Calu3 (cell line): ENCODE results near the gene TNIK. TPM values are rescaled to one million over a fixed set of nuclear protein-coding genes. Genes with fewer than 3 reads are reported as not detected.

Experiments used
- BruUV-seq: library from RNA; stranded (reverse); fragments of 400-500 nt; replicated peaks from 2 replicates; lab custom pipeline; 2021; lab: Mats Ljungman, UMichigan
- CTCF ChIA-PET: fragments of 300-600 bp; sonication (Branson Sonifier 250); formaldehyde crosslinking; loops from one replicate; lab custom pipeline; 2022; ENCODE audit warnings: antibody characterized with exemption; lab: Charles Lee
- DNase-seq: peaks from one replicate; pipeline ENCODE4 v3.0.0; 2022
- H3K27ac Mint-ChIP-seq: one replicate; pipeline ENCODE4 v1.8.0; 2022; ENCODE audit warnings: mixed read lengths; ENCODE audit not compliant: unreplicated experiment
- H3K27me3 Mint-ChIP-seq: one replicate; pipeline ENCODE4 v1.8.0; 2022; ENCODE audit warnings: mixed read lengths; ENCODE audit not compliant: unreplicated experiment
- H3K36me3 Mint-ChIP-seq: one replicate; pipeline ENCODE4 v1.8.0; 2022; ENCODE audit warnings: mild to moderate bottlenecking, moderate library complexity, mixed read lengths; ENCODE audit not compliant: insufficient read depth, unreplicated experiment
- H3K4me1 Mint-ChIP-seq: one replicate; pipeline ENCODE4 v1.8.0; 2022; ENCODE audit warnings: mild to moderate bottlenecking, low read depth, mixed read lengths; ENCODE audit not compliant: unreplicated experiment
- H3K4me3 Mint-ChIP-seq: one replicate; pipeline ENCODE4 v1.8.0; 2022; ENCODE audit warnings: mild to moderate bottlenecking, low read depth, moderate library complexity, mixed read lengths; ENCODE audit not compliant: unreplicated experiment
- H3K9me3 Mint-ChIP-seq: one replicate; pipeline ENCODE4 v1.8.0; 2022; ENCODE audit warnings: low read depth, mixed read lengths; ENCODE audit not compliant: unreplicated experiment
- intact Hi-C: fragments of 100-400 bp; cut with micrococcal nuclease; formaldehyde crosslinking; loops from one replicate; pipeline ENCODE4 v1.10.0; 2022; ENCODE audit not compliant: unreplicated experiment
- total RNA-seq: library from RNA; stranded (reverse); gene quantifications from 2 replicates; pipeline ENCODE4 v1.2.3, GENCODE V29; 2022
- TF ChIP-seq, protein P1 (sequence below): fragments of 200-600 bp; IDR thresholded peaks from one replicate; pipeline ENCODE4 v1.8.0; 2022; ENCODE audit warnings: antibody characterized with exemption; ENCODE audit not compliant: unreplicated experiment

TNIK gene
- total RNA-seq, 1 experiment from 2014 or later: 19.7 TPM

GRCh38 chr3:171465763-171466162 is 5.6 kb upstream of the TNIK start:
- TF ChIP-seq, protein P1, sequence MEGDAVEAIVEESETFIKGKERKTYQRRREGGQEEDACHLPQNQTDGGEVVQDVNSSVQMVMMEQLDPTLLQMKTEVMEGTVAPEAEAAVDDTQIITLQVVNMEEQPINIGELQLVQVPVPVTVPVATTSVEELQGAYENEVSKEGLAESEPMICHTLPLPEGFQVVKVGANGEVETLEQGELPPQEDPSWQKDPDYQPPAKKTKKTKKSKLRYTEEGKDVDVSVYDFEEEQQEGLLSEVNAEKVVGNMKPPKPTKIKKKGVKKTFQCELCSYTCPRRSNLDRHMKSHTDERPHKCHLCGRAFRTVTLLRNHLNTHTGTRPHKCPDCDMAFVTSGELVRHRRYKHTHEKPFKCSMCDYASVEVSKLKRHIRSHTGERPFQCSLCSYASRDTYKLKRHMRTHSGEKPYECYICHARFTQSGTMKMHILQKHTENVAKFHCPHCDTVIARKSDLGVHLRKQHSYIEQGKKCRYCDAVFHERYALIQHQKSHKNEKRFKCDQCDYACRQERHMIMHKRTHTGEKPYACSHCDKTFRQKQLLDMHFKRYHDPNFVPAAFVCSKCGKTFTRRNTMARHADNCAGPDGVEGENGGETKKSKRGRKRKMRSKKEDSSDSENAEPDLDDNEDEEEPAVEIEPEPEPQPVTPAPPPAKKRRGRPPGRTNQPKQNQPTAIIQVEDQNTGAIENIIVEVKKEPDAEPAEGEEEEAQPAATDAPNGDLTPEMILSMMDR: no peak
- H3K4me1 Mint-ChIP-seq: peaks cover 13% of the 10 kb centered on the region
- CTCF ChIA-PET: no interaction called here
- intact Hi-C loops: loop anchor here (10.0 kb wide), 1 partner anchor 211 kb away; no protein-coding TSS in a partner anchor
- H3K4me3 Mint-ChIP-seq: no peak overlapping the region
- no peak overlapping the region for H3K27ac Mint-ChIP-seq
- no TSS peak for BruUV-seq
- H3K9me3 Mint-ChIP-seq: no peaks in the 10 kb centered on the region
- peaks cover 9% of the 10 kb centered on the region for H3K36me3 Mint-ChIP-seq
- DNase-seq: no peak
- no peaks in the 10 kb centered on the region for H3K27me3 Mint-ChIP-seq

GRCh38 chr3:171464462-171464861 is 4.3 kb upstream of the TNIK start:
- Mint-ChIP-seq H3K4me3 (no peak overlapping the region), H3K4me1 (peaks cover 13% of the 10 kb centered on the region), H3K36me3 (peaks cover 22% of the 10 kb centered on the region), H3K27me3 (no peaks in the 10 kb centered on the region), H3K9me3 (no peaks in the 10 kb centered on the region), H3K27ac (no peak overlapping the region)
- TF ChIP-seq, protein P1: no peak
- CTCF ChIA-PET: interaction anchor here (0.6 to 0.7 kb wide), 2 partner anchors 91 to 102 kb away, joined by 3 to 5 read pairs; no protein-coding TSS in a partner anchor
- no TSS peak for BruUV-seq
- intact Hi-C loops: loop anchor here (5.0 to 10.0 kb wide), 2 partner anchors 210 to 417 kb away; no protein-coding TSS in a partner anchor
- no peak for DNase-seq

DNA sequence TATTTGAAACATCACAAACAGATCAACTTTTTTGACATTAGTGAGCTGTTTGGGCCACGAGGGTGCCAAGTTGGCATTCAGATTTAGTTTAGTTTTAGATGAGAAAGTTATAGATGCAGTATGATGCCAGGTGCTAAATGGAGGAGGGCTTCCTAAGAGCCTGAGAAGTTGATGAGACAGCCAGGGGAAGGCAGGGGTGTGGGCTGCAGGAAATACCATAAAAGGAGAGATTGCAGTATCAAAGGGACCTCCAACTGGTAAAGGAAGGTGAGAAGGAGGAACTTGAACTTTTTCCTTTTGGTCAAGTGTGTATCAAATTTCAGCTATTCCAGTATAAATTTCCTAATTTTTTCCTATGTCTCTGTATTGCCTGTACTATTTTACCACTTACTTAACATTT is 2.0 kb upstream of the TNIK start:
- H3K9me3 Mint-ChIP-seq: no peaks in the 10 kb centered on the region
- BruUV-seq: no TSS peak
- H3K36me3 Mint-ChIP-seq: peaks cover 39% of the 10 kb centered on the region
- peak overlapping the region; percentile 33 for H3K27ac Mint-ChIP-seq
- TF ChIP-seq, protein P1: no peak
- H3K4me3 Mint-ChIP-seq: peak overlapping the region; percentile 97
- intact Hi-C loops: loop anchor here (5.0 to 10.0 kb wide), 2 partner anchors 207 to 415 kb away; no protein-coding TSS in a partner anchor
- no peak for DNase-seq
- peaks cover 30% of the 10 kb centered on the region for H3K4me1 Mint-ChIP-seq
- H3K27me3 Mint-ChIP-seq: no peaks in the 10 kb centered on the region
- CTCF ChIA-PET: interaction anchor here (0.9 to 2.0 kb wide), 2 partner anchors 25 to 128 kb away, joined by 3 to 6 read pairs; no protein-coding TSS in a partner anchor

DNA sequence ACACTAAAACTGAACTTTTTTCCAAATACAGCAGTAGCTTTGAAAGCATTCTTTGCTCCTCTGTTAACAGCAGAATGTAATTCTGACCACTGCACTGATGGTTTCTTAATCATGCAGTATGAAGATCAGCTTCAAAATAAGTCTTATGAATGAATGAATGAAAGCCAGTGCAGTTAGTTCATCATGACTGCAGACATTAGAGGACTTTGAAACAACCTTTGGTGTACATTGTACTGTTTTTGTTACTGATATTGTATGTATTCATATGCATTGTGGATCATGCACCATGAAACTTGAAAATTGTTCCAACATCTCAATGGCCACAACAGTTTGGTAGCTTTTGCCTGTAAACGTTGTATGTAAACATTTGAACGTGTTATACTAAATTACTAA is 1.3 kb upstream of the TNIK start:
- intact Hi-C loops: loop anchor here (2.0 to 10.0 kb wide), 5 partner anchors 105 to 414 kb away; no protein-coding TSS in a partner anchor
- no peaks in the 10 kb centered on the region for H3K27me3 Mint-ChIP-seq

More for the DNA sequence above, 1.3 kb upstream of the TNIK start:
- CTCF ChIA-PET: interaction anchor here (0.7 to 2.0 kb wide), 6 partner anchors 14 to 713 kb away, joined by 3 to 10 read pairs (median 6); no protein-coding TSS in a partner anchor
- no peak for DNase-seq
- H3K4me3 Mint-ChIP-seq: peak overlapping the region; percentile 97
- no peaks in the 10 kb centered on the region for H3K9me3 Mint-ChIP-seq
- peaks cover 35% of the 10 kb centered on the region for H3K4me1 Mint-ChIP-seq
- H3K27ac Mint-ChIP-seq: peak overlapping the region; percentile 85
- peaks cover 39% of the 10 kb centered on the region for H3K36me3 Mint-ChIP-seq
- no TSS peak for BruUV-seq
- TF ChIP-seq, protein P1: no peak
